OCI-M2 (cell line): ENCODE data around the gene MACROD2.

ENCODE experiments used
- DNase-seq: peaks from one replicate; lab custom pipeline; 2025; ENCODE audit not compliant: unreplicated experiment; lab: John Stamatoyannopoulos, UW

The MACROD2 gene

GRCh38 chr20:14401479-14402138 is 406.3 kb downstream of the MACROD2 start:
- no peak for DNase-seq

- no peak for DNase-seq
Measured at GRCh38 chr20:14404515-14404914, 409.2 kb downstream of the MACROD2 start.

- no peak for DNase-seq
Measured at GRCh38 chr20:14406495-14406894, 411.2 kb downstream of the MACROD2 start.

GRCh38 chr20:14407336-14407735 is 412.0 kb downstream of the MACROD2 start:
- DNase-seq, result no peak

- DNase-seq, result no peak
Measured at GRCh38 chr20:14410869-14411555, 415.7 kb downstream of the MACROD2 start.

- DNase-seq, result no peak
Measured at GRCh38 chr20:14412065-14412681, 416.9 kb downstream of the MACROD2 start.

GRCh38 chr20:14413835-14414234 is 418.5 kb downstream of the MACROD2 start:
- DNase-seq, result no peak

- no peak for DNase-seq
Measured at GRCh38 chr20:14414560-14414959, 419.2 kb downstream of the MACROD2 start.

GRCh38 chr20:14415467-14415866 is 420.2 kb downstream of the MACROD2 start:
- DNase-seq, result no peak

GRCh38 chr20:14418376-14418775 is 423.1 kb downstream of the MACROD2 start:
- no peak for DNase-seq

- no peak for DNase-seq
Measured at GRCh38 chr20:14422892-14423291, 427.6 kb downstream of the MACROD2 start.

GRCh38 chr20:14431568-14431967 is 436.3 kb downstream of the MACROD2 start:
- no peak for DNase-seq

GRCh38 chr20:14432085-14432484 is 436.8 kb downstream of the MACROD2 start:
- DNase-seq, result no peak

- no peak for DNase-seq
Measured at GRCh38 chr20:14432597-14432996, 437.3 kb downstream of the MACROD2 start.

GRCh38 chr20:14434384-14435136 is 439.2 kb downstream of the MACROD2 start:
- no peak for DNase-seq

- DNase-seq, result no peak
Measured at GRCh38 chr20:14441201-14441600, 445.9 kb downstream of the MACROD2 start.

- no peak for DNase-seq
Measured at GRCh38 chr20:14444106-14444505, 448.8 kb downstream of the MACROD2 start.

GRCh38 chr20:14445310-14445709 is 450.0 kb downstream of the MACROD2 start:
- DNase-seq, result no peak

- no peak for DNase-seq
Measured at GRCh38 chr20:14445902-14446301, 450.6 kb downstream of the MACROD2 start.

- DNase-seq, result no peak
Measured at GRCh38 chr20:14446446-14446845, 451.1 kb downstream of the MACROD2 start.

GRCh38 chr20:14449323-14449722 is 454.0 kb downstream of the MACROD2 start:
- no peak for DNase-seq

GRCh38 chr20:14450256-14450655 is 454.9 kb downstream of the MACROD2 start:
- DNase-seq, result no peak
